ENCODE measurements around the gene LRRC17.

- TF ChIP-seq CTCF (IDR thresholded peaks at IDR 0.05) (no peak), EP300 (IDR thresholded peaks at IDR 0.05) (no peak)
Observed at GRCh38 chr7:102874166-102874829, 38.5 kb upstream of the LRRC17 start.

Data from suprapubic skin (tissue), 3 donors.